ENCODE results near the gene GPC3. TPM values are rescaled to one million over a fixed set of nuclear protein-coding genes. Genes with fewer than 3 reads are reported as not detected.
"Not testable (repeated sequence)": the region's sequence is repeated elsewhere in the genome, so short reads cannot be mapped to it uniquely, and the experiment has no call there.

The GPC3 gene
- total RNA-seq, 4 donors from 2014 or later = 0.82 to 4.9 (median 1.8) TPM

DNA sequence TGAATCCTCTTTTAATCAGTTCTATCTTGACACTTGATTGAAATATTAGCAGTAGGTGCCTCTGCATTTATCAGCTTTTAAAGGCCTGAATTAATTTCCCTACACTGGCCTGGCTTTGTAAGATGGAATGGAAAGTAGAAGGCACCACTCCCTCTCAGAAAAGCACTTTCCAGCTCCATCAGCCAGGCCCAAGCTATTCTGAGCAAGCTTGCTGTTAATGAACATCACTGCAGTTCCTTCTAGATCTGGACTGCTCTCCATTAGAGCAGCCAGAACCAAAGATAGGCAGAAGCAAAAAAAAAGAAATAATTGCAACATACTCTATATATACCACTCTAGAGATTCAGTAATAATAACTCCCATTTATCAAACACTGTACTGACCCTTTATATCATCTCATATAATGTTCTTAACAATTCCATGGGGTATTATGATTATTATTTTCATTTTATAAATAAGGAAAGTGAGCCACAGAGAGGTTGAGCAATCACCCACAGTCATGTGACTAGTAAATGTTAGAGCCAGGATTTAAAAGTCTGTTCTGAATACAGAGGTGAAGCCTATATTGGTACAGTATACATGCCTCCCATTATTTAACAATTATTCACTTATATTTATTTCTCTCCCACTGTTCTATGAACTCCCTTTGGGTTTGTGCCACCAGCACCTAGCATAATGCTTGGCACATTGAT is 39.4 kb upstream of the GPC3 start:
- intact Hi-C loops (cut with DNase I; ENCODE audit: low total_unique reads) = no loop called here
- DNase-seq = no peak
- H3K27me3 ChIP-seq = no peaks in the 10 kb centered on the region
- H3K36me3 ChIP-seq = no peaks in the 10 kb centered on the region
- H3K4me3 ChIP-seq = no peak overlapping the region
- no peaks in the 10 kb centered on the region for H3K9me3 ChIP-seq
- no peak overlapping the region for H3K27ac ChIP-seq
- TF ChIP-seq, protein P1, sequence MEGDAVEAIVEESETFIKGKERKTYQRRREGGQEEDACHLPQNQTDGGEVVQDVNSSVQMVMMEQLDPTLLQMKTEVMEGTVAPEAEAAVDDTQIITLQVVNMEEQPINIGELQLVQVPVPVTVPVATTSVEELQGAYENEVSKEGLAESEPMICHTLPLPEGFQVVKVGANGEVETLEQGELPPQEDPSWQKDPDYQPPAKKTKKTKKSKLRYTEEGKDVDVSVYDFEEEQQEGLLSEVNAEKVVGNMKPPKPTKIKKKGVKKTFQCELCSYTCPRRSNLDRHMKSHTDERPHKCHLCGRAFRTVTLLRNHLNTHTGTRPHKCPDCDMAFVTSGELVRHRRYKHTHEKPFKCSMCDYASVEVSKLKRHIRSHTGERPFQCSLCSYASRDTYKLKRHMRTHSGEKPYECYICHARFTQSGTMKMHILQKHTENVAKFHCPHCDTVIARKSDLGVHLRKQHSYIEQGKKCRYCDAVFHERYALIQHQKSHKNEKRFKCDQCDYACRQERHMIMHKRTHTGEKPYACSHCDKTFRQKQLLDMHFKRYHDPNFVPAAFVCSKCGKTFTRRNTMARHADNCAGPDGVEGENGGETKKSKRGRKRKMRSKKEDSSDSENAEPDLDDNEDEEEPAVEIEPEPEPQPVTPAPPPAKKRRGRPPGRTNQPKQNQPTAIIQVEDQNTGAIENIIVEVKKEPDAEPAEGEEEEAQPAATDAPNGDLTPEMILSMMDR (IDR thresholded peaks at IDR 0.05) = no peak
- no peak for TF ChIP-seq EP300 (IDR thresholded peaks at IDR 0.05; ENCODE audit: low read depth)
- no peak for TF ChIP-seq POLR2A (IDR thresholded peaks at IDR 0.05)
- no peak for TF ChIP-seq POLR2AphosphoS5 (IDR thresholded peaks at IDR 0.05)
- H3K4me1 ChIP-seq = no peaks in the 10 kb centered on the region
- in situ Hi-C loops (cut with MboI; ENCODE audit: low pct_ligation_motif_present in 1 of 4, low pct_unique_long_range_greater_than_20kb in 1 of 4, low sequenced_read_pairs in 3 of 4) = no loop called here

- WGBS, 2 donors (ENCODE audit: low coverage in 1 of 2) = 53% methylated on average over 4 of the region's 4 CpGs; no CpG with 5 or more reads in 1 of the 2 donors
- no peak overlapping the region for H3K4me3 ChIP-seq
- H3K27ac ChIP-seq = no peak overlapping the region
- no peak for DNase-seq
- no peaks in the 10 kb centered on the region for H3K27me3 ChIP-seq
- in situ Hi-C loops (cut with MboI; ENCODE audit: low pct_ligation_motif_present in 1 of 4, low pct_unique_long_range_greater_than_20kb in 1 of 4, low sequenced_read_pairs in 3 of 4) = no loop called here
- no peaks in the 10 kb centered on the region for H3K4me1 ChIP-seq
- intact Hi-C loops (cut with DNase I; ENCODE audit: low total_unique reads) = loop anchor here (1.0 kb wide), 1 partner anchor 88 kb away; no protein-coding TSS in a partner anchor
- no peaks in the 10 kb centered on the region for H3K36me3 ChIP-seq
- no peaks in the 10 kb centered on the region for H3K9me3 ChIP-seq
- TF ChIP-seq EP300 (IDR thresholded peaks at IDR 0.05; ENCODE audit: low read depth) (no peak), POLR2A (IDR thresholded peaks at IDR 0.05) (no peak), POLR2AphosphoS5 (IDR thresholded peaks at IDR 0.05) (no peak)
- TF ChIP-seq, protein P1 (IDR thresholded peaks at IDR 0.05) = no peak
These were observed 38.5 kb upstream of the GPC3 start for GRCh38 chrX:134023851-134024281.

- in situ Hi-C loops (cut with MboI; ENCODE audit: low pct_ligation_motif_present in 1 of 4, low pct_unique_long_range_greater_than_20kb in 1 of 4, low sequenced_read_pairs in 3 of 4) (no loop called here), intact Hi-C loops (cut with DNase I; ENCODE audit: low total_unique reads) (no loop called here)
- no peak for DNase-seq
- 79 to 80% methylated on average over 2 of the region's 2 CpGs for WGBS, 2 donors (ENCODE audit: low coverage in 1 of 2)
- Histone ChIP-seq H3K27ac (no peak overlapping the region), H3K27me3 (no peaks in the 10 kb centered on the region), H3K36me3 (no peaks in the 10 kb centered on the region), H3K4me3 (no peak overlapping the region), H3K4me1 (no peaks in the 10 kb centered on the region), H3K9me3 (no peaks in the 10 kb centered on the region)
- TF ChIP-seq POLR2AphosphoS5 (IDR thresholded peaks at IDR 0.05) (no peak), POLR2A (IDR thresholded peaks at IDR 0.05) (no peak), EP300 (IDR thresholded peaks at IDR 0.05; ENCODE audit: low read depth) (no peak)
- TF ChIP-seq, protein P1 (IDR thresholded peaks at IDR 0.05) = no peak
These were observed 35.5 kb upstream of the GPC3 start for GRCh38 chrX:134020910-134021309.

DNA sequence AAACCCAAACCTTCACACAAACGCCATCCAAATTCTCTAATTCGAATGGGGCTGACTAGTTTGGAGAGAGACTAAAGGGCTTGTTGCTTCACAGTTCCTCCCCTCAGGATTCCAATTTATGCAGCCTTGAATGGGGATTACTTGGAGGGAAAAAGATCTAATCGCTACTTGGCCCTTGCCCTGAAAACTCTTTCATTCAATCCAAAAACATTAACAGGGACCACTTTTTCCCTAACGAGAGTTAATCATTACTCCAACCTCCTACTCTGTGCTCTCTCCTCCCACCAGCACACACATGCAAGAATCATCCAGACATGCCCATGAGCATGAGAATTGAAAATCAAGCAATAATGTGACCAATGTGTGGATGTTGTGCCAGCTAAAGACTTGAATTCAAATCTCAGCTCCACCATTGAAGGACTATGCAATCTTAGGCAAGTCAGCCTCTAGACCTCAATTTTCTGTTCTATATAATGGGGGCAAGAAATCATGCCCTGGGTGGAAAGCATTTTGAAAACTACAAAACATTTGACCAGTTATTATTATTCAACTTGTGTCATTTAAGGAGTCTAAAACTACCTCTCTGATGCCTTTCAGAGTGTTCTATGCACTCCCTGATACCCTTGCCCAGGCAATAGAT is 34.3 kb upstream of the GPC3 start:
- Histone ChIP-seq H3K27ac (no peak overlapping the region), H3K27me3 (no peaks in the 10 kb centered on the region), H3K36me3 (no peaks in the 10 kb centered on the region), H3K4me1 (no peaks in the 10 kb centered on the region), H3K4me3 (no peak overlapping the region), H3K9me3 (no peaks in the 10 kb centered on the region)
- in situ Hi-C loops (cut with MboI; ENCODE audit: low pct_ligation_motif_present in 1 of 4, low pct_unique_long_range_greater_than_20kb in 1 of 4, low sequenced_read_pairs in 3 of 4) (no loop called here), intact Hi-C loops (cut with DNase I; ENCODE audit: low total_unique reads) (no loop called here)
- DNase-seq = no peak
- 69% methylated on average over 4 of the region's 4 CpGs; no CpG with 5 or more reads in 1 of the 2 donors for WGBS, 2 donors (ENCODE audit: low coverage in 1 of 2)
- TF ChIP-seq EP300 (IDR thresholded peaks at IDR 0.05; ENCODE audit: low read depth) (no peak), POLR2A (IDR thresholded peaks at IDR 0.05) (no peak), POLR2AphosphoS5 (IDR thresholded peaks at IDR 0.05) (no peak)
- TF ChIP-seq, protein P1 (IDR thresholded peaks at IDR 0.05) = no peak

- DNase-seq; H3K4me1 ChIP-seq; H3K27me3 ChIP-seq; H3K27ac ChIP-seq; H3K9me3 ChIP-seq; H3K4me3 ChIP-seq; intact Hi-C loops (cut with DNase I; ENCODE audit: low total_unique reads); in situ Hi-C loops (cut with MboI; ENCODE audit: low pct_ligation_motif_present in 1 of 4, low pct_unique_long_range_greater_than_20kb in 1 of 4, low sequenced_read_pairs in 3 of 4); H3K36me3 ChIP-seq: not testable (repeated sequence)
- 66% methylated on average over 1 of the region's 1 CpG; no CpG with 5 or more reads in 1 of the 2 donors for WGBS, 2 donors (ENCODE audit: low coverage in 1 of 2)
These were observed 30.9 kb upstream of the GPC3 start for GRCh38 chrX:134016309-134016708.

DNA sequence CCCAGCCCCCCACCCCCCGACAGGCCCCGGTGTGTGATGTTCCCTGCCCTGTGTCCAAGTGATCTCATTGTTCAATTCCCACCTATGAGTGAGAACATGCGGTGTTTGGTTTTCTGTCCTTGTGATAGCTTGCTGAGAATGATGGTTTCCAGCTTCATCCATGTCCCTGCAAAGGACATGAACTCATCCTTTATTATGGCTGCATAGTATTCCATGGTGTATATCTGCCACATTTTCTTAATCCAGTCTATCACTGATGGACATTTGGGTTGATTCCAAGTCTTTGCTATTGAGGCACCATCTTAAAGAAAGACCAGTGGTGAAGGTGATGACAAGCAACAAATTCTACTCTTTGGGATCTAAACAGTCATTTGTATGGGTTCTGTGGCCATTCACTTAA is 30.1 kb upstream of the GPC3 start:
- DNase-seq; H3K4me1 ChIP-seq; H3K27ac ChIP-seq; H3K36me3 ChIP-seq; in situ Hi-C loops (cut with MboI; ENCODE audit: low pct_ligation_motif_present in 1 of 4, low pct_unique_long_range_greater_than_20kb in 1 of 4, low sequenced_read_pairs in 3 of 4); H3K4me3 ChIP-seq; H3K9me3 ChIP-seq; intact Hi-C loops (cut with DNase I; ENCODE audit: low total_unique reads); H3K27me3 ChIP-seq: not testable (repeated sequence)
- WGBS, 2 donors (ENCODE audit: low coverage in 1 of 2) = 88% methylated on average over 2 of the region's 3 CpGs; no CpG with 5 or more reads in 1 of the 2 donors
